Measurements from ENCODE around the gene FST.

Gene FST

DNA sequence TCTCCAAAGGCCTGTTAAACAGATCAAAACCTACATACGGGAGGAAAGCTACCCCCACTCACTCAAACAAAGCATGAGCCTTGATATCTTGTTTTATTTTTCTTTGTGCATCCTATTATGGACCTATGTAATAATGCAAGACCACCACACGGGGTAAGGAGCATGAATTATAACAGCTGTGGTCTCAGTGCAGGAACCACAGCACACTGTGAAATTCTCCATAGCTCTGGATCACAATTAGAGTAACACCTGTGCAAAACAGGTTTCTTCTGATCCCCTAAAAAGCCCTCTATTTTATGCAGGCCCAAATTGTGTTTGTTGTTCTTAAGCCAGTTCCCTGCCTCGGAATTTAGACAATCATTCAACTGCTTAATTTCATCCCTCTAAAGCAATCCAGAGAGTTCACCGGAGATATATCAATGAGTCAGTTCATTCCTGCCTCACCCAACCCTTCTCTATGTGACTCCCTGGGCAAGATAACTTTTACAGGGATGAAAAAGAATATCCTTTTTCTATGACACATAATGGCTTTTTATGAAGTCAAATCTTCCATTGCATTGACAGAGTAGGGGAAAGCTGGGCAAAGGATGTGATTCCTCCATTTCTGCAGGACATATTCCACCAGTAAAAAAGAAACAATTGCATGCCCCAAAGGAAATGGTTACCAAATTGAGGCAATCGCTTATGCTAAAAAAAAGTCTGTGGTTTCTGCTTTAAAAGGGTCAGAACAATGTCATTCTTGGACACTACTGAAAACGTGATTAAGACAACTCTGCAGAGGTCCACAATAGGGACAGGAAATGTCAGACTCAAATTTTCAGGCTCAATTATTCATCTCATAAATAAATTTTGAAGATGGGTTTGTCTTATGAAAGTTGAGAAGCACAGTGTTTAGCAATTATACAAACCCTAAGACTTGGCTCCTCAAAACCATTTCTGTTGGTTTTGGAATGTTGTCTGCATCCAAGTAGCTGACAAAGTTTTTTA, 41.6 kb upstream of the FST start:
- TF ChIP-seq, protein P1, sequence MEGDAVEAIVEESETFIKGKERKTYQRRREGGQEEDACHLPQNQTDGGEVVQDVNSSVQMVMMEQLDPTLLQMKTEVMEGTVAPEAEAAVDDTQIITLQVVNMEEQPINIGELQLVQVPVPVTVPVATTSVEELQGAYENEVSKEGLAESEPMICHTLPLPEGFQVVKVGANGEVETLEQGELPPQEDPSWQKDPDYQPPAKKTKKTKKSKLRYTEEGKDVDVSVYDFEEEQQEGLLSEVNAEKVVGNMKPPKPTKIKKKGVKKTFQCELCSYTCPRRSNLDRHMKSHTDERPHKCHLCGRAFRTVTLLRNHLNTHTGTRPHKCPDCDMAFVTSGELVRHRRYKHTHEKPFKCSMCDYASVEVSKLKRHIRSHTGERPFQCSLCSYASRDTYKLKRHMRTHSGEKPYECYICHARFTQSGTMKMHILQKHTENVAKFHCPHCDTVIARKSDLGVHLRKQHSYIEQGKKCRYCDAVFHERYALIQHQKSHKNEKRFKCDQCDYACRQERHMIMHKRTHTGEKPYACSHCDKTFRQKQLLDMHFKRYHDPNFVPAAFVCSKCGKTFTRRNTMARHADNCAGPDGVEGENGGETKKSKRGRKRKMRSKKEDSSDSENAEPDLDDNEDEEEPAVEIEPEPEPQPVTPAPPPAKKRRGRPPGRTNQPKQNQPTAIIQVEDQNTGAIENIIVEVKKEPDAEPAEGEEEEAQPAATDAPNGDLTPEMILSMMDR (conservative IDR thresholded peaks at IDR 0.05; ENCODE audit: low read depth, low read length), result peak; percentile 11
- DNase-seq (ENCODE audit: low read depth), result peak; percentile 38
- no peak overlapping the region for H3K4me3 ChIP-seq (ENCODE audit: low read depth, low read length)

DNA sequence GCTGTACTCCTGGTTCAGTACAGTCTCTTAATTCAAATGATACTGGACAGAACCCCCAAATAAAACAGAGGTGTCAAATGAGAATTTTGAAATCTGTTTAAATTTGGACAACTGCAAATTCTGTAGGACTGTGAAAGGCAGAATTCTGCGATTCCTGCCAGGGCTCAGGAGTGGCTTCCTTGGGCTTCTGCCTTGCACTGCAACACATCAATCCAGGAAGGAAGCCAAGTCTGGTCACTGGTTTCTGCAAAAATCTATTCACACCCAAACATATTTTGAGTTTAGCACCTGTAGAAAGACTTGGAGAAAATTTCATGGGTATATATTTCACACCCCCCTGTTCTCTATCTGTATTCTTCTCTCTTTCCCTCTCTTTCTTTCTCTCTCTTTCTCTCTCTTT, 37.5 kb upstream of the FST start:
- DNase-seq (ENCODE audit: low read depth), result no peak
- TF ChIP-seq, protein P1 (conservative IDR thresholded peaks at IDR 0.05; ENCODE audit: low read depth, low read length), result no peak
- no peak overlapping the region for H3K4me3 ChIP-seq (ENCODE audit: low read depth, low read length)

DNA sequence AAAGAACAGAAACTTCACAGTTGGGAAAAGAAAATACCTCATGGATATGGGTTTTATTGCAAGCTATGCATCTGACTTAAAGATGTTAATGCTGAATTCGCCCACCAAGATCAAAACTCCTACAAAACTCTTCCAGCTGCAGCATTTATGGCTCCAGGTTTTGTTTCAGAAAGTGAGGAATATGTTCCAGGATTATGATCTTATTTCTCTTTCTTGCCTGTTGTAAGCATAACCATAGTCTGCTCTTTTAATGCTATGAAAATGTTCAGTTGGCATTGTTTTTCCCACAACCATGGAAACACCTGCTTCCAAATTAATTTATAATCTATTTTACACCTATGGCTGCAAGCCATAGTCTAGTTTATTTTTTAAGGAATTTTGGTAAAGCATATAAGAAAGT, 34.9 kb upstream of the FST start:
- H3K4me3 ChIP-seq (ENCODE audit: low read depth, low read length), result no peak overlapping the region
- TF ChIP-seq, protein P1 (conservative IDR thresholded peaks at IDR 0.05; ENCODE audit: low read depth, low read length), result no peak
- no peak for DNase-seq (ENCODE audit: low read depth)

DNA sequence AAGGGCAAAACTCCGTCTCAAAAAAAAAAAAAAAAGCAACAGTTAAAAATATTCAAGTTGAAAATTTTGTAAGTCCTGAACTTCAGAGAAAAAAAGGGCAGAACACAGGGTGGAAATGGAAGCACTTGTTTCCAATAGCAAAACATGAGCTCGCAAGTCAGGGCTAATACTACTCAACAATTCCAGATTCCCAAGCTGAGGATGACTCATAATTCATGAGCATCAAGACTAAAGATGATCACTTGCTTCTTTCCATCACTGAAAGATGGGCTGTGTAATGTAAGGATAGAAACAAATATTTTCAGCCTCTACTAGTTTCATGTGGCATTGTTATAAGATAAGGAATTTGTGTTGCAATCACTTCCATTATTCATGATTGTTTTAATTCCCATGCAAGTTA, 33.5 kb upstream of the FST start:
- TF ChIP-seq, protein P1 (conservative IDR thresholded peaks at IDR 0.05; ENCODE audit: low read depth, low read length), result no peak
- no peak overlapping the region for H3K4me3 ChIP-seq (ENCODE audit: low read depth, low read length)
- no peak for DNase-seq (ENCODE audit: low read depth)

DNA sequence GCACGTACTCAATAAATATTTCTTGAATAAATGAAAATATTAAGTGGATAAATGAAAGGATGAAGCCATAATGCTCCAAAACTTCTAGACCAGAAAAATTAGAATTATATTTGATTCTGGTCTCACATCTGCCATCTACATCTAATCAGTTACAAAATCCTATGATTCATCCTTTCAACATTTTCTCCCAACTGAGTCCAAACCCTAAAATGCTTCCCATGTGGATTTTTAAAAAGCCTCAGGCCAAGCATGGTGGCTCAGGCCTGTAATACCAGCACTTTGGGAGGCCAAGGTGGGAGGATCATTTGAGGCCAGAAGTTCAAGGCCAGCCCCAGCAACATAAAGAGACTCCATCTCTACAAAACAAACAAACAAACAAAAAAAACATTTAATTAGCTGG, 31.6 kb upstream of the FST start:
- DNase-seq (ENCODE audit: low read depth), result no peak
- TF ChIP-seq, protein P1 (conservative IDR thresholded peaks at IDR 0.05; ENCODE audit: low read depth, low read length), result no peak
- no peak overlapping the region for H3K4me3 ChIP-seq (ENCODE audit: low read depth, low read length)

DNA sequence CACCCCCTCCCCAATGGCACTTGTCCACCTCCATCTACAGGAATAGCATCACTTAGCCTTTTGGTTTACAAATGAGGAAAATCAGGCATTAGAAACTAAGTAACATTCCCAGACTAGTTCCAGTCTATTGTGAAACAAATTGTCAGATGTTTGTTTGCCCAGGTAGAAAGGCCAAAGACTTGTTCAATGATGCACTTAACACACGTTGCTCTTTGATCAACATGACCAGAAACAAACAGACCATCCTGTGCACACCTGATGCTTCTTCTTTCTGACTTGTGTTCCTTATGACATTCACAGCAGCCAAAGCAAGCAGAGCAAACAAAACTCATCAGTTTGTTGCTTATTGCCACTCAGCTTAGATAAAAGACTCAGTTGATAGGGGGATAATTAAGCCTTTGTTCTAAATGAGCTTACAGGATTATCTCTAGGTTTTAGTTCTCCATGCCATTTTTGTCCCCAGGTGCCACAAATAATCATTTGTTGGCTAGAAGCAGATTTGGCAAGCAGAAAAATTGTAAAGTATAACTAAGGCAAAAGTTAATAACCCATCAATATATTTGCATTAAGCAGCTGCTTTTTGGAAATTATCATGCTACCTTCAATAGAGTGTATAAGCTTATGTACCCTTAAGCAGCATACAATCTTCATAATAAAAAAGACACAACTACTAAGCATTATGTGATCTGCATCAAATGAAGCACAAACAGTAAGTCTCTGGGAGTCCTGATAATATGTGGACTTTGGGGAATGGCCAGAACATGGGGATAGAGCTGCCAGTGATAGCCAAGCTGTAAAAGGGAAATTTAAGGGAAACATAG, 26.3 kb upstream of the FST start:
- H3K4me3 ChIP-seq (ENCODE audit: low read depth, low read length), result no peak overlapping the region
- DNase-seq (ENCODE audit: low read depth), result no peak
- TF ChIP-seq, protein P1 (conservative IDR thresholded peaks at IDR 0.05; ENCODE audit: low read depth, low read length), result no peak
